ENCODE results near the gene TDP1.
"Not testable (repeated sequence)": the region's sequence is repeated elsewhere in the genome, so short reads cannot be mapped to it uniquely, and the experiment has no call there.

Gene TDP1

GRCh38 chr14:89990218-89990617 is 34.5 kb downstream of the TDP1 start:
- DNase-seq (ENCODE audit: low spot score), result no peak

- DNase-seq (ENCODE audit: low spot score), result no peak
Measured at GRCh38 chr14:89990623-89991275, 35.0 kb downstream of the TDP1 start.

- DNase-seq (ENCODE audit: low spot score), result no peak
Measured at GRCh38 chr14:89992273-89992672, 36.5 kb downstream of the TDP1 start.

GRCh38 chr14:89996963-89997362 is 41.2 kb downstream of the TDP1 start:
- DNase-seq (ENCODE audit: low spot score), result no peak

- no peak for DNase-seq (ENCODE audit: low spot score)
Measured at GRCh38 chr14:90000935-90001334, 45.2 kb downstream of the TDP1 start.

- no peak for DNase-seq (ENCODE audit: low spot score)
Measured at GRCh38 chr14:90003526-90004307, 48.0 kb downstream of the TDP1 start.

- no peak for DNase-seq (ENCODE audit: low spot score)
Measured at GRCh38 chr14:90005441-90005840, 49.7 kb downstream of the TDP1 start.

- no peak for DNase-seq (ENCODE audit: low spot score)
Measured at GRCh38 chr14:90005939-90006530, 50.3 kb downstream of the TDP1 start.

- DNase-seq (ENCODE audit: low spot score), result no peak
Measured at GRCh38 chr14:90017371-90017770, 61.6 kb downstream of the TDP1 start.

- no peak for DNase-seq (ENCODE audit: low spot score)
Measured at GRCh38 chr14:90019824-90020523, 64.2 kb downstream of the TDP1 start.

GRCh38 chr14:90023176-90023896 is 67.6 kb downstream of the TDP1 start:
- DNase-seq (ENCODE audit: low spot score), result no peak

GRCh38 chr14:90024910-90025309 is 69.2 kb downstream of the TDP1 start:
- no peak for DNase-seq (ENCODE audit: low spot score)

- DNase-seq (ENCODE audit: low spot score), result not testable (repeated sequence)
Measured at GRCh38 chr14:90026608-90027007, 70.9 kb downstream of the TDP1 start.

GRCh38 chr14:90027842-90028241 is 72.1 kb downstream of the TDP1 start:
- DNase-seq (ENCODE audit: low spot score), result no peak

- DNase-seq (ENCODE audit: low spot score), result no peak
Measured at GRCh38 chr14:90034156-90034555, 78.4 kb downstream of the TDP1 start.

GRCh38 chr14:90034835-90035525 is 79.3 kb downstream of the TDP1 start:
- DNase-seq (ENCODE audit: low spot score), result no peak

- no peak for DNase-seq (ENCODE audit: low spot score)
Measured at GRCh38 chr14:90039253-90040010, 83.7 kb downstream of the TDP1 start.

- no peak for DNase-seq (ENCODE audit: low spot score)
Measured at GRCh38 chr14:90040411-90040810, 84.7 kb downstream of the TDP1 start.

- no peak for DNase-seq (ENCODE audit: low spot score)
Measured at GRCh38 chr14:90042496-90043252, 86.9 kb downstream of the TDP1 start.

GRCh38 chr14:90045616-90046015 is 89.9 kb downstream of the TDP1 start:
- no peak for DNase-seq (ENCODE audit: low spot score)
